AG09319 (cell line): ENCODE data around the gene CEP112.

Experiments
- DNase-seq: peaks from one replicate; pipeline ENCODE4 v3.0.0-alpha.2; 2010; ENCODE audit warnings: low read depth; ENCODE audit errors: extremely low read depth
- TF ChIP-seq, protein P1 (sequence below): IDR thresholded peaks from 2 replicates; pipeline ENCODE4 v1.5.1; 2011; ENCODE audit warnings: low read depth, mild to moderate bottlenecking, inconsistent platforms, low read length, moderate library complexity

The CEP112 gene

DNA sequence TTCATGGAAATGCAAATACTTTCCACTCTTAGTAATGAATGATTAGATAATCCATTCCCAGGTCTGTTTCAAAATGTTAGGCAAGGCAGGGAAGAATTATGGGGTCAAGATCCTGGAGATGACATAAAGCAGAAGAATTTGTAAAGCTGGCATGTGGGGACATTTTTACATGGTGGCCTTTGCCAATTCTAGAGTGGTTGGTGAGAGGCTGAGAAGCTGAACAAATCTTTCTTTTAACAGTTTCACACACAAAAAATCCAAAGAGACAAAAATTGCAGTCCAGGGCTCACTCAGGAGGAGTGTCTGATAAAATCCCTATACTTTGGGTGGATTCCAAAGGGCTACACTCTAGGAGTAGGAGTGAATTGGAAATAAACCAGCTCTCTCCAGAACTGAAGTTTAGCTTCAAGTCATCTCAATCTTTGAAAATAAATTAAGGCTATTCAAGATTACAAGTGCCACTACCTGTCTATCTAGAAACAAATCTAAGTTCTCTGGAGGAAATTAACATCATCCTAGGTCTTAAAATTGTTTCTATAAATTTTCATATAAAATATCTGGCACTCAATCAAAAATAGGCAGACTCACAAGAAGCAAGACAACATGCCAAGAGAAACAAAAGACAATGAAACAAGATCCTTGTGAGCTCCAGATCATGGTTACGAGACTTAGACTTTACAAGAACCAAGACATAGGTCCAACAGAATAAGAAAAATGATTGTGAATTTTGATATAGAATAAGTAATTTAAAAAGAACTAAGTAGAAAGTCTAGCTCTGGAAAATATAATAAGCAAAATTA lies 517.5 kb downstream of the CEP112 start:
- TF ChIP-seq, protein P1, sequence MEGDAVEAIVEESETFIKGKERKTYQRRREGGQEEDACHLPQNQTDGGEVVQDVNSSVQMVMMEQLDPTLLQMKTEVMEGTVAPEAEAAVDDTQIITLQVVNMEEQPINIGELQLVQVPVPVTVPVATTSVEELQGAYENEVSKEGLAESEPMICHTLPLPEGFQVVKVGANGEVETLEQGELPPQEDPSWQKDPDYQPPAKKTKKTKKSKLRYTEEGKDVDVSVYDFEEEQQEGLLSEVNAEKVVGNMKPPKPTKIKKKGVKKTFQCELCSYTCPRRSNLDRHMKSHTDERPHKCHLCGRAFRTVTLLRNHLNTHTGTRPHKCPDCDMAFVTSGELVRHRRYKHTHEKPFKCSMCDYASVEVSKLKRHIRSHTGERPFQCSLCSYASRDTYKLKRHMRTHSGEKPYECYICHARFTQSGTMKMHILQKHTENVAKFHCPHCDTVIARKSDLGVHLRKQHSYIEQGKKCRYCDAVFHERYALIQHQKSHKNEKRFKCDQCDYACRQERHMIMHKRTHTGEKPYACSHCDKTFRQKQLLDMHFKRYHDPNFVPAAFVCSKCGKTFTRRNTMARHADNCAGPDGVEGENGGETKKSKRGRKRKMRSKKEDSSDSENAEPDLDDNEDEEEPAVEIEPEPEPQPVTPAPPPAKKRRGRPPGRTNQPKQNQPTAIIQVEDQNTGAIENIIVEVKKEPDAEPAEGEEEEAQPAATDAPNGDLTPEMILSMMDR = no peak

DNA sequence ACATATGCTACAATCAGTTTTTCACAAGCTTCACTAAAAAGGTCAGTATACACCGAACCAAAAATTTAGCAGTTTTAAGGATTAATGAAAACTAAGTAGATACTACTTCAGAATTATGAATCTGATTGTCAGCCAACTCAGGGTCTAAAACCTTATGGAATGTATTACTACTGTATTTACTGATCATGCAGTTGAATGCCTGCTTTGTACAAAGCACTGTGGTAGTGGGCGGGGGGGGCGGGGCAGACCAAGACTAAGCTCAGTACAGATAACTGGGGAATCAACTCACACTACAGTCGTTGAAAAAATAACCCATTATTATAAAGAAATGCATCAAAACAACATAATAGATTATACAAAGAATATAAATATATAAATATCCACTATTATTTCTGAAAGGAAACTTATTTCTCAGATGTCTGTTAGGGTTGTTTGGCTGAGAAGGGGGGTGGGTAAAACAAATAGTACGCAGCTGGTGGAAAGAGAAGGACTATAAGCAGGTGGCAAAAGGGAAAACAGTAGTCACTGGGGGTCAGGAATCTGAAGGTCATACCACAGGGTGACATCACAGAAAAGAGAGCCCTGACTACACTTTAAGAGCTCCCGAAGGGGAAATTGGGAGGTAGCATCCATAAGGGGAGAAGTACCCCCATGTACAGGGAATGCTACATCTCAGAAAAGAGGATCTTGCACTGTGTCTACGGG lies 521.1 kb downstream of the CEP112 start:
- DNase-seq = no peak
- TF ChIP-seq, protein P1 = no peak

More for the DNA sequence above, 517.5 kb downstream of the CEP112 start:
- DNase-seq = no peak

DNA sequence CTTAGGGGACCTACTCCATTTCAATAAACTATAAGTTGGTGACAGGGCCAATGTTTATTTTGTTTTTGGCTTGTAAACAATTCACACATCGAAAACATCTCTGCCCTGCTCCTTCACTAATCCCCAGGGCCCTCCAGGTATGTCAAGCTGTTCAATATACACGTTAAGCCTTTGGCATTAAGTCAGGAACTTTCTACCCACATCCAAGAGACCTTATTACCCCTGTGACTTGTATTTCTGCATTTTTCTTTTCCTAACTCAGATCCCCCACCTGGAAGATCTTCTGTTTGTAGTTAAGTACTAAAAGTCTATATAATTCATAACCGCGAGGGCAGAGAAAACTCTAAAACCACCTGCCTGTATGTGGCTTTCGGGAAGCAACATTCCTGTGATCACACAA lies 523.7 kb downstream of the CEP112 start:
- TF ChIP-seq, protein P1 = no peak
- no peak for DNase-seq

DNA sequence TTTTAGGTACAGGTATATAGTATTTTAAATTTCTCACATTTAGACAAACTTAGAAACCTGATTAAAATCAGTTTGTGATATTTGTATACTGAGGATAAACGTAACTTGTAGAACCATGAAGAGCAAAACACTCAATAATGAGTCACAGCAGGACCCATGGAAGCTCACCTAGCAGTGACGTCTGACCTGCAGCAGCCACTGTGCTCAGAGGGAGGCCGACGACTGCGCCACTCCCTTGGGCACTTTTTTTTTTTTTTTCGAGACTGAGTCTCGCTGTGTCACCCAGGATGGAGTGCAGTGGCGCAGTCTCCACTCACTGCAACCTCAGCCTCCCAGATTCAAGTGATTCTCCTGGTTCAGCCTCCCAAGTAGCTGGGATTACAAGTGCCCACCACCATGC lies 524.3 kb downstream of the CEP112 start:
- TF ChIP-seq, protein P1 = no peak
- DNase-seq = no peak

DNA sequence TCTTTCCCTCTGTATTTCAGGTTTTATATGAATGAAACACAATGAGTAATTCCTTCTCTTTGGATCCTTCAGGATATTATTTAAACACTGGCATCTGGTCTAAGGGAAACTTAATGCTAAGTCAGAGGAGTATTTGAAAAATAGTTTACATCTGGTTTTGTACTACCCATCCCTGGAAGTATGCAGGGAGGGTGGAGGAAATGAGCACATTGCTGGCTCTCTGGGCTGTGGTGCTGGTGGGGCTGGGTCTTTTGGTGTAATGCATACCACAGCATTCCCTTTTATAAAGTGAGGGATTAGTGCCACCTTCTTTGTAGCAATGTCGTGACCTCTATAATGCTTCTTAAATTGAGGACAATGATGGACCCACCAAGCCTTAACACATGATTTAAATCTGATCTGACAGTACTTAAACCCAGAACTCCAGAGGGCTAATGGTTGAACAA lies 525.0 kb downstream of the CEP112 start:
- TF ChIP-seq, protein P1 = no peak

DNA sequence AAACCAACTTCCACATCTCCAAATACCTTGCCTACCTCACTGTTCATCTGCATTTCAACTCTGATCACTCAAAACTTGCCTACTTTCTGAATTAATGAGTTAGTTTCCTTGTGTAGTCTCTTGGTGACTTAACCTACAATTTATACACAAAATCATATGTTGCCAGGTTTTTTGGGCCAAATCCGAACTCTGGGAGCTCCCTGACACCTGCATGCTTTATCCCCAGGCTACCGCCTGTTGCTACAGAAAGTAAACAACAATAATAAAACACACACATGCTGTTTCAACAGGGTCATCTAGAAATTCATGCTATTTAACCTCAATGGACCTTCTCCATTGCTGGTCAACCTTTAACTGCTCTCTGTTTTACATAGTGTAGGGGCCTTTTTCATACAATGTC lies 526.0 kb downstream of the CEP112 start:
- DNase-seq = no peak
- TF ChIP-seq, protein P1 = no peak

More for the DNA sequence above, 525.0 kb downstream of the CEP112 start:
- no peak for DNase-seq

DNA sequence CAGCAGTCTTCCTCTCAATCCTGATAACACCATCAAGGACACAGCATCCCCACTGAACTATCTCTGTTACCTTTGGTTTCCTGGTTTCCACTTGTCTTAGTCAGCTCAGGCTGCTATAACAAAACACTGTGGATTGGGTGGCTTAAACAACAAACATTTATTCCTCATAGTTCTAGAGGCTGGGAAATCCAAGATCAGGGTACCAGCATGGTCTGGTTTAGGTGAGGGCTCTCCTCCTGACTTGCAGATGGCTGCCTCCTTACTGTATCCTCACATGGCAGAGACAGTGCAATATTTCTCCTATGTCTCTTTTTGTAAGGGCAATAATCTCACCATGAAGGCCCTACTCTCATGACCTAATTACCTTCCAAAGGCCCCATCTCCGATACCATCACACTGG lies 527.2 kb downstream of the CEP112 start:
- DNase-seq = no peak
- TF ChIP-seq, protein P1 = no peak
